NCI-H146 treated with DMSO at 0.1 percent for 48 hours (cell line): ENCODE data around the gene ZNF160.
A peak's percentile ranks its signal among the peaks of the same experiment; 100 is the strongest.
"Not testable (repeated sequence)": the region's sequence is repeated elsewhere in the genome, so short reads cannot be mapped to it uniquely, and the experiment has no call there.

Experiments
- DNase-seq: peaks from one replicate; lab custom pipeline; 2025; ENCODE audit not compliant: unreplicated experiment; lab: John Stamatoyannopoulos, UW

Gene ZNF160

GRCh38 chr19:53103234-53104203 is at the start of gene ZNF160:
ZNF160 (minus strand) TSS chr19:53103422; CDS start chr19:53086276, 17,146 bp downstream.
- peak; percentile 96 for DNase-seq

- DNase-seq = no peak
Observed at GRCh38 chr19:53147645-53148044, 44.4 kb upstream of the ZNF160 start.

DNA sequence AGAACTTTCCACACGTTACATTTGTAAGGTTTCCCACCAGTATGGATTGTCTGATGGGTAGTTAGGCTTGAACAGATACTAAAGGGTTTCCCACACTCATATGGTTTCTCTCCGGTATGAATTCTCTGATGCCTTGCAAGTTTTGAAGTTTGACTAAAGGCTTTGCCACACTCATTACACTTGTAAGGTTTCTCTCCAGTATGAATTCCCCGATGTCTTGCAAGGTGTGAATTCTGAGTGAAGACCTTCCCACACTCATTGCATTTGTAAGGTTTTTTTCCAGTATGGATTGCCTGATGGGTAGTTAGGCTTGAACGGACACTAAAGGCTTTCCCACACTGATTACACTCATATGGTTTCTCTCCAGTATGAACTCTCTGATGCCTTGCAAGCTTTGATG is 37.1 kb upstream of the ZNF160 start:
- DNase-seq = no peak

DNA sequence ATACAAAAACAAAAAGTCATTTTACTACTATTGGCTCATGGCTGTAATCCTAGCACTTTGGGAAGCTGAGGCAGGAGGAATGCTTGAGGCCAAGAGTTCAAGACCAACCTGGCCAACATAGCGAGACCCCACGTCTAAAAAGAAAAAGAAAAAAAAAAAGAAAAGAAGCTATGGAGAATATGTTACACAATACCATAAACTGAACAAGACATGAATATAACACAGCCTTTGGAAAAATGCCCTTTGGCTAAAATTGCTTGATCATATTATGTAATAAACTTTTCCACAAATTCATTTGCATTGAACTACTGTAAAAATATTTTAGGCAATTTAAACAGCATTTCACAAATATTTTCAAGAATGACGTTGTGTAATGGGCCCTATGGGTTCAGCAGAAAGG is 33.2 kb upstream of the ZNF160 start:
- DNase-seq = no peak

DNA sequence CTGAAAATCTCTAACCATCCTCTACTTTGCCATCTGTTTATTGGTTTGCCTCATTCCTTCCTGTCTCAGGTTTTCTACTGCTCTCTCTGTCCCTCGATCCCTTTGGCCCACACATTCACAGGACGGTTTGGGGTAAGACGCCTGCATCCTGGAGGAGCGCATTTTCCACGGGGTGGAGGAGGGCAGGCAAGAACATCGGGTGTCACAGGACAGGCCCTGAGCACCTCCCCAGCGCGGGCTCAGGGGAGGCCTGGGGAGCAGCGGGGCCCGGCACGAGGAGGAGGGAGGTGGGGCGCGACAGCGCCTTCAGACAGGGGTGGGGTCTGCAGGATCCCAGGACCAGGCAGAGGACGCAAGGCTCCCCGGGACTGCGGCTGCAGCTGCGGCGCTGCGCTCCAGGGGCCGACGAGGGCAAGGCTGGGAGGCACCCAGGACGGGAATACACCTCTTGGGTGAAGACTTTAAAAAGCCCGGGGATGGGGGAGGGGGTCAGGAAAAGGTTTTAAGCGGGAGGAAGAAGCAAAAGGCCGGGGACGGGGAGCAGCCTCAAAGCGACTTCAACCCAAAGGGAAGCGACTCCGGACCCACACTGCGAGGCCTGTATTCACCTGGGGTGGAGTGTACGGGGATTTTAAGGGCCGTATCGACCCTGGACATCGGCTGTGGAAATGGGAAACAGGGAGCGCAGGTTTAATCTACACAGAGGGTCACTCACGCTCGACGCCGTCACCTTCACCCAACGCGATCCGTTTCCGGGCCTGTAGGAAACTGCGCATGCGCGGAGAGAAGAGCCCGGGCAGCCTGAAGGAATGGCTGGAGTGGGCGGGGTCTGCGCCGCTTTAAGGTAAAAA is 29.1 kb upstream of the ZNF160 start, which contains the start of gene ZNF415:
TSS of gene ZNF415 (minus strand) at position 770 of the 851 bp plus-strand sequence. CDS start 10,234 bp downstream, outside the sequence.
- DNase-seq = peak; percentile 41

DNA sequence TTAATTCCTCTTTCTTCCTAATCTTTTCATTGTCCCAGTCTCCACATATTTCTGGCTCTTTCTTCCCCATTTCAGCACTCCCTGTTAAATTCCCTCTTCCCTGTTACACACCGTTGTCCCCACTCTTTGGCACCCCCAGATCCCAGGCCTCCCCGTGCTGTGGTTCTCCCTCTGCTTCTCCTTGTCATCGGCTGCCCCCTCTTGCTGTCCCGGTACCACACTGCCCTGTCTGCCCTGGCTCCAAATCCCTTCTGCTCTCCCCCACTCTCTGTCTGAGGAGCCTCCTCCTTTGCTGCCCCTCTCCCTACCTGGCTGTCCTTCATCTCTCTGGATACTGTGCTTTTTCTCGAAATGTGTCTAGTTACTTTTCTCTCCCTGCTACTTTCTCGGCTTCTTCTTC is 28.5 kb upstream of the ZNF160 start:
- no peak for DNase-seq

DNA sequence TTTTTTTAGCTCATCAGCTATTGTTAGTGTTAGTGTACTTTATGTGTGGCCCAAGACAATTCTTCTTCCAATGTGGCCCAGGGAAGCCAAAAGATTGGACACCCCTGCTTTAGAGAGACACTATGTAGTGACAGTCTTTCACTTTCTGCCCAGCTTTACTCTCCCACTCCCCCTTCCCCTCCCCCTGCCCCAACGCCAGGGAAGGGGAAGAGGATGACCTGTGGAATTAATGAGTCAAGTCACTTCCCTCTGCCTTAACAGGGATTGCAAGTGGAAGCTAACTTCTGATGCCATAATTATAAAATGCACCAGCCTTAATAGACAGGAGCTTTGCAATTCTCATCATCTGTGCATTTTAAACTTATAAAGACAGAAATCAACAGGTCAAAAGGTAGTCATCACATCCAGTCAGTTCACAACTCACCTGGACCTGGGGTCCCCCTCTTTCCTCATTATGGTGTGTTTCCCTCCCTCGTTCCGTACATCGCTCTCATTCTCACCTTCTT is 27.9 kb upstream of the ZNF160 start:
- no peak for DNase-seq

GRCh38 chr19:53130506-53130905 is 27.3 kb upstream of the ZNF160 start:
- DNase-seq = no peak

GRCh38 chr19:53126733-53127526 is 23.7 kb upstream of the ZNF160 start:
- DNase-seq = not testable (repeated sequence)

DNA sequence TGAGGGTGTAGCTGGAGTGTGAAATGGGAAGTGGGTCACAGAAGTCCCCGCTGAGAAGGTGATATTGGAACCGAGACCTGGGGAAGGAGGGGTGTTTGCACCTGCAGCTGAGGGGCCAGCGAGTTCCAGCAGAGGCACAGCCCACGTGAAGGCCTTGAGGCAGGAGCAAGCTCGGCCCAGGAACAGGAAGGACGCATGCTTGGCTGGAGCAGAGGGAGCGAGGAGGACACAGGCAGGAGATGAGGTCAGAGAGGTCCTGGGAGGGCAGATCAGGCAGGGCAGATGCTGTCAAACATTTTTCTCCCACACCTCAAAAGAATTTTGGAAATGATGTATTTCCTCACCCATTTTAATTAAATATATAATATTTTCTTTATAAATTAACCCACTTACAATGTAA is 20.2 kb upstream of the ZNF160 start:
- DNase-seq = no peak

- no peak for DNase-seq
Observed at GRCh38 chr19:53112286-53112685, 9.1 kb upstream of the ZNF160 start.

- no peak for DNase-seq
Observed at GRCh38 chr19:53109527-53109926, 6.3 kb upstream of the ZNF160 start.

DNA sequence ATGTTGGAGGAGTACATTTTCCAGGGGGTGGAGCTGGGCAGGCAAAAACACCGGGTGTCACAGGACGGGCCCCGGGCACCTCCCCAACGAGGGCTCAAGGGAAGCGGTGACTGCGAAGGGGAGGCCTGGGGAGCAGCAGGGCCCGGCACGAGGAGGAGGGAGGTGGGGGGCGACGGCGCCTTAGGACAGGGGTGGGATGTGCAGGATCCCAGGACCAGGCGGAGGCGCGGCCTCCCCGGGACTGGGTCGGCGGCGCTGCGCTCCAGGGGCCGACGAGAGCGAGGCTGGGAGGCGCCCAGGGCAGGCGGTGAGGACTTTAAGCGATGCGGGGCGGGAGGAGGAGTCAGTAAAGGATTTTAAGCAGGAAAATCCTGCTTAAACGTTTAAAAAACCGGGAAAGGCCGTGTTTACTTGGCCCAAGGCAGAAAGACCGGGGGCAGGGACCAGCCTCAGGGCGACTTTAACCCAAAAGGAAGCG is 427 bp downstream of the ZNF160 start:
- peak; percentile 10 for DNase-seq

DNA sequence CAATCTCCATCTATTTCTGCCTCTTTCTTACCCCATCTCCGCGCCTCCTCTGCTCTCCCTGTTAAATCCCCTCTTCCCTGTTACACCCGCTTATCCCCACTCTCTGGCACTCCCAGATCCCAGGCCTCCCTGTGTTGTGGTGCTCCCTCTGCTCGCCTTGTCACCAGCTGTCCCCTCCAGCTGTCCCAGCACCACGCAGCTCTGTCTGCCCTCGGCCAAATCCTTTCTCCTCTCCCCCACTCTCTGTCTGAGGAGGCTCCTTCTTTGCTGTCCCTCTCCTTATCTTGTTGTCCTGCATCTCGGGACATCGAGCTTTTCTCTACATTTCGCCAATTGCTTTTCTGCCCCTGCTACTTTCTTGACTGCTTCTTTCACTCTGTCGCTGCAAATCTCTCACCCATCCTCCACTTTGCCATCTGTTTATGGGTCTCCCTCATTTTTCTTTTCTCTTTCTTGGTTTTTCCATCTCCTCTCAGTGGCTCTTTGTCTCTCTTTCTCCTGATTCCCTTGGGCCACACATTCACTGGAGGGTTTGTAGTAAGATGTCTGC is 941 bp downstream of the ZNF160 start:
- no peak for DNase-seq

- no peak for DNase-seq
Observed at GRCh38 chr19:53101518-53101917, 1.7 kb downstream of the ZNF160 start.

DNA sequence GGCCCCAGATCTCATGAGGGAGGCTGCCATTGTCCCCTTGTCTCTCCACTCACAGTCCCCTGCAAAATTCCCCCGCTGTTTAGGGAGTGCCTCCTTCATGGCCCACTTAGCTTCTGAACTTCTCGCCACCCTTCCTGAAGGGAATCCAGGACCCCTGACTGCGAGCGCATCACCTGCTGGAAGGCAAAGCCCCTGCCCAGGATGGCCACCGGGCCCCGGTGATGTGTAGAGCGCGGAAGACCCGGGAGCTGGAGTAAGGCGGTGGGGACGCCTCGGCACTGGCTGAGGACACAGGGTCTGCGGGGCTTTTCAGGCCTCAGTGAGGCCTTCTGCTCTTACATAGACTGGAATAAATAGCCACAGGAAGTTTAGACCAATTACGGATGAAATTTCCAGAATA is 4.7 kb downstream of the ZNF160 start:
- DNase-seq = not testable (repeated sequence)

- not testable (repeated sequence) for DNase-seq
Observed at GRCh38 chr19:53096982-53097690, 6.1 kb downstream of the ZNF160 start.

DNA sequence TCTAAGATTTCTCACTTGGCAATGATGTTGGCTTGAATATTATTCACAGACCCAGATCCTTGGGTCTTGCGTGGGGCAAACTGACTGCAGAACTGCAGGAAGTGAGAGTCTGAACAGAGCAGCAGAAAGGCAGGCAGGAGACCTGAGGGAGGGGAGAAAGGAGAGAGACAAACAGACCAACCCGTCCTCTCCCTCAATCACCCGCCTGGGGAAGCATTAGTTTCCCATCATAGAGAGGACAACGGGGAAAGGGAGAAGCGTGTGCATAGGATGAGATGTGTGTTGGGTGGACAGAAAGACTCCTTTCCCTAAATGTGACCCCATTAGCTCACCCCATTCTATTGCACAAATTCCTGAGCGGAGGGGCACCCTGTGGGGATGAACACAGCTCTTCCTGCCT is 6.6 kb downstream of the ZNF160 start:
- DNase-seq = not testable (repeated sequence)

- no peak for DNase-seq
Observed at GRCh38 chr19:53094754-53095575, 8.3 kb downstream of the ZNF160 start.
